Suprapubic skin (tissue), 4 donors: ENCODE measurements around the gene IL15RA.

Source experiments
- CTCF ChIP-seq, 2 donors: fragments of 200-600 bp in 1 of 2; fragments of 450-650 bp in 1 of 2; sonication (generic) in 1 of 2; IDR thresholded peaks; one replicate each; pipeline ENCODE4 v1.5.1; 2016 to 2019; ENCODE audit warnings: antibody characterized with exemption in 2 of 2, mild to moderate bottlenecking in 1 of 2, moderate library complexity in 1 of 2
- EP300 ChIP-seq: sonication (generic); formaldehyde crosslinking; IDR thresholded peaks from one replicate; pipeline ENCODE4 v1.6.1; 2017; ENCODE audit warnings: antibody characterized with exemption
- POLR2A ChIP-seq, 2 donors: fragments of 450-650 bp; IDR thresholded peaks; one replicate each; pipeline ENCODE4 v1.6.1; 2017; ENCODE audit warnings: antibody characterized with exemption in 2 of 2, mild to moderate bottlenecking in 2 of 2, moderate library complexity in 2 of 2
- POLR2AphosphoS5 ChIP-seq, 3 donors: sonication (generic); formaldehyde crosslinking; IDR thresholded peaks; one replicate each; pipeline ENCODE4 v1.6.1; 2017; ENCODE audit warnings: antibody characterized with exemption in 3 of 3

GRCh38 chr10:5987747-5988146 lies 10.4 kb upstream of the IL15RA start:
- no peak for TF ChIP-seq CTCF (IDR thresholded peaks at IDR 0.05)
- TF ChIP-seq POLR2A (IDR thresholded peaks at IDR 0.05) = no peak
- TF ChIP-seq POLR2AphosphoS5 (IDR thresholded peaks at IDR 0.05) = no peak
- no peak for TF ChIP-seq EP300
